SW480 (cell line): ENCODE data around the gene RAD23B.
"Not testable (repeated sequence)": the region's sequence is repeated elsewhere in the genome, so short reads cannot be mapped to it uniquely, and the experiment has no call there.

Experiments used
- DNase-seq: peaks from one replicate; pipeline ENCODE4 v3.0.0-alpha.2; 2016; ENCODE audit warnings: low spot score

Gene RAD23B

GRCh38 chr9:107293543-107294085 is 10.5 kb downstream of the RAD23B start:
- DNase-seq, result no peak

- DNase-seq, result no peak
Measured at GRCh38 chr9:107294756-107295155, 11.7 kb downstream of the RAD23B start.

DNA sequence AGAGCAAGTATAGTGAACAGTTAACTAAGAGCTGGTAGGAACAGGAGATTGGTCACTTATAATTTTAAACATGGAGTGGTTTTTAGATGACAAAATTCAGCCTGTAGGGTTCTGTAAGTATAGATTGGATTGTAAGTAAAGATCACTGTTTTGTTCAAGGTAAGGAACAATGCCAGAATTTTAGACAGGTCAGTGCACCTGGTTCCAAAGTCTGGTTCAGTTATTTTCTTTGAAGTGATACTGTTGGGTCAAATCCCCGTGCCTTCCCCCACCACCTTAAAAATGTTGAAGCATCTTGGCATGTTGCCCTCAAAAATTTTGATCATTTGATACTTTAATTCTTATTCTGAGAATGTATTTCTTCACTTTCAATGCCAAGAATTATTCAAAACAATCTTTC is 12.9 kb downstream of the RAD23B start:
- no peak for DNase-seq

GRCh38 chr9:107296592-107296991 is 13.5 kb downstream of the RAD23B start:
- DNase-seq, result not testable (repeated sequence)

- DNase-seq, result no peak
Measured at GRCh38 chr9:107299437-107299836, 16.4 kb downstream of the RAD23B start.

- no peak for DNase-seq
Measured at GRCh38 chr9:107306308-107306707, 23.2 kb downstream of the RAD23B start.

- DNase-seq, result no peak
Measured at GRCh38 chr9:107307331-107307730, 24.3 kb downstream of the RAD23B start.

DNA sequence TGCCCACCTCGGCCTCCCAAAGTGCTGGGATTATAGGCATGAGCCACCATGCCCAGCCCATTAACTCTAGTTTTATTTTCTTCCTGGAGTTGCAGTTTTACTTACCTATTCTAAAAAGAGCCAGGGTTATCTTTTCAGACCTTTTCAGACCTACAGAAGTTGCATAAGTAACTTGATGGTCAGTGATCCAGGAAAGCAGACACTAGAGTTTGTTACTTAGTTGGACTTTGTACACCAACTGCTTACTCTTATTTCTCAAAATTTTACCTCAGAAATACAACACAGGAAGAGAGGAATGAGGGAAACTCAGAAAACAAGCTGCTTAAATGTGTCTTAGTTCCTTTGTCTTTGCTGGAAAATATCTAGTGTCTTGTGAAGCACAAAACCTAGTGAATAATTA is 25.4 kb downstream of the RAD23B start:
- DNase-seq, result no peak

DNA sequence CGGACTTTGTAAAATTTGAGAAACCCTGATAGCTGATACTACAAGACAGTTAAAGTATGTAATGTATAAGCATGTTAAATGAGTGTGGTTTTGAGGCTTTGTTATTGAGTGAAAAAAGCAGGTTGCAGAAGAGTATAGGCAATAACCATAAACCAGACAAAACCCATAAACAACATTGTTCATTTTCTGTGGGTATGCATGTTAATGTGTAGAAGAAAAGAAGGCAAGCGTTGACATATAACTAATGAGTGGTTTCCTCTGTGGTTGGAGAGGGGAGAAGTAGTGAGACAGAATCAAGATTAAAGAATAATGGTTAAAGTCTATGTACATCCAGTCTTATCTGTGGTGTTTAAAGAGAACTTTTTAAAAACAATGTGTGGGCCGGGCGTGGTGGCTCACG is 26.2 kb downstream of the RAD23B start:
- DNase-seq, result no peak

DNA sequence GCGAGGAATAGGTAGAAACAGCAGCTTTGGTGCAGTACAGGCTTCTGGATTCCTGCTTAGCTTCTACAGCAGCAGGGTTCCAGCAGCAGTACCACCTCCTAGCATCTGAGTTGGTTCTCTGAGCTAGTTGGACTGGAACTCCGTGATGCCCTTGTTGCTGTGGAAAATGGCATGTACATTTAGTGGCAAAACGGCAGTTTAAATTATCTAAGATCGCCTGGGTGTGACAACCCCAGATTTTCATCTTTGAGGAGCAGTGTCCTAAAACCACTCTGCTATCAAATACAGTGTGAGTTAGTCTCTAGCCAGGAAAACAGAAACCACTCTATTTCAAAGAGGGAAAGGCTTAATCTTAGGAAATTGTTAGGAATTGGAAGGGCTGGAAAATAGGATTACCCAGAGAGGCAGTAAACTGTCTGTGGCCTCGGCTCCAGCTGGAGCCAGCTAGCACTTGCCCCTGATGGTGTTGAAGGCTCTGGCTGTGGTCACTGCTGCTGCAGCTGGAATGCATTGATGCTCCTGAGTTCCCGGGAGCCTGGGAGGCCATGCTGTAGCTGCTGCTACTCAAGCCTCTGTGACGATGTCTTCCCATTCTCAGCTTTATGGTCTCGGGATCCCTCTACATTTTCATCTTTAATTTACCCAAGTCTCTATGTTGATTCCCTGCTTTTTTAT is 29.4 kb downstream of the RAD23B start:
- no peak for DNase-seq

- no peak for DNase-seq
Measured at GRCh38 chr9:107313555-107314096, 30.5 kb downstream of the RAD23B start.

- no peak for DNase-seq
Measured at GRCh38 chr9:107314763-107315162, 31.7 kb downstream of the RAD23B start.

- DNase-seq, result no peak
Measured at GRCh38 chr9:107316795-107317661, 33.9 kb downstream of the RAD23B start.

GRCh38 chr9:107322643-107323042 is 39.6 kb downstream of the RAD23B start:
- DNase-seq, result no peak

- DNase-seq, result no peak
Measured at GRCh38 chr9:107323836-107324585, 40.9 kb downstream of the RAD23B start.

DNA sequence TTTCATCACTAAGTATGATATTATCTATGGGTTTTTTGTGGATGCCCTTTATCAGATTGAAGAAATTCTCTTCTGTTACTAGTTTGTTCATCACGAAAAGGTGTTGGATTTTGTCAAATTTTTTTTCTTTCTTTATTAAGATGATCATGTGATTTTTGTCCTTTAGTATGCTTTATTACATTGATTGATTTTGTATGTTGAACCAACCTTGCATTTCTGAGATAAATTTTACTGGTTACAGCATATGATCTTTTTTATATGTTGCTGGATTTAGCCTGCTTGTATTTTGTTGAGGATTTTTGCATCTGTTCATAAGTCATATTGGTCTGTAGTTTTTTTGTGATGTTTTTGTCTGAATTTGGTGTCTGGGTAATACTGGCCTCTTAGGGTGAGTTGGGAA is 42.8 kb downstream of the RAD23B start:
- DNase-seq, result no peak

GRCh38 chr9:107328510-107328909 is 45.4 kb downstream of the RAD23B start:
- DNase-seq, result no peak

- DNase-seq, result no peak
Measured at GRCh38 chr9:107330420-107330819, 47.3 kb downstream of the RAD23B start.

DNA sequence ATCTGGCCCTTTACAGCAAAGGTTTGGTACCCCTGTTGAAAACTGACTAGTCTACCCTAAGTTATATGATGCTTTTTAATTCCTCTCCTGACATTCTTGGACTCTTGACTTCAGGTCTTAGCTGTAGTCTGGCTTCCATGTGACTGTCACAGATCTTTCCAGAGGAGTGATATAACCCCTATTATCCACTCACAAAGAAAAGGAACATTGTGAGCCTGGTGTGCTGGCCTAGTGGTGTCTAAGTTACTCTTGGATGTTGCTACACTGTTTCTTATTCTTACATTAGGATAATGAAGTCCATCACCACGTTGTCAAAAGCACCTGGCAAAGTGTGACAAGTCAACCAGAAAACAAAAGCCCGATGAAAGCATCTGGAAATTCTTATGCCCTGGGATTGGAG is 49.8 kb downstream of the RAD23B start:
- DNase-seq, result no peak

- no peak for DNase-seq
Measured at GRCh38 chr9:107333363-107333762, 50.3 kb downstream of the RAD23B start.

GRCh38 chr9:107334103-107334776 is 51.2 kb downstream of the RAD23B start:
- DNase-seq, result no peak

DNA sequence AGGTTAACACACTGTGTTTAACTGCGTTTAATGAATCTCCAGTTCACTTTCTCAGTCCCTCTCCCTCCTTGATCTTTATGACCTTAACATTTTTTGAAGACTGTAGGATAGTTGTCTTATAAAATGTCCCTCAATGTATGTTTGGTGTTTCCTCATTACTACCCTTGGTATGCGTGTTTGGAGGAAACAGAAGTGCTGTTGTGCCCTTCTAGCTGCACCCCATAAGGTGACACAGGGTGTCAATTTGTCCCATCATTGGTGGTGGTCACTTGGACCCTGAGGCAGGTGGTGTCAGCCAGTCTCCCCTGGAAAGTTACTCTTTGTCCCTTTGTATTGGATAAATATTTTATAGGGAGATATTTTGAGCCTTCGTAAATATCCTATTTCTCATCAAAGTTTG is 52.3 kb downstream of the RAD23B start:
- no peak for DNase-seq
